GM12892 (cell line): ENCODE data around the gene CCDC152.

Experiments used
- POLR2A ChIP-seq: IDR thresholded peaks from 2 replicates; pipeline ENCODE4 v1.6.1; 2011; ENCODE audit warnings: low read depth, low read length, control low read depth
- POLR2AphosphoS5 ChIP-seq: IDR thresholded peaks from 2 replicates; pipeline ENCODE4 v1.6.1; 2011; ENCODE audit warnings: low read depth, low read length, control low read depth
- TAF1 ChIP-seq: IDR thresholded peaks from 2 replicates; pipeline ENCODE4 v1.6.1; 2011; ENCODE audit warnings: low read depth, mild to moderate bottlenecking, control low read depth, low read length, borderline replicate concordance

DNA sequence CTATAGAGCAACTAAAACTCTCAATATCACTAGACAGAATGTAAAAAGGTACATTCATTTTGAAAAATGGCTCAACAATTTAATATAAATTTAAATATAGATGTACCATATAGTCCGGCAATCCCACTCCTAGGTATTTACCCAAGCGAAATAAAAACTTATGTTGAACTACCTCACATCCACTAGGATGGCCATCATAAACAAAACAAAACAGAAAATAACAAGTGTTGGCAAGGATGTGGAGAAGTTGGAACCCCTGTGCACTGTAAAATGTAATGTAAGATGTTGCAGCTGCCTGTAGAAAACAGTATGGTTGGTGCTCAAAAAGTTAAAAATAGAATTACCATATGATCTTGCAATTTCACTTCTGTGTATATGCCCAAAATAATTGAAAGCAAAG, 91.9 kb downstream of the CCDC152 start:
- TF ChIP-seq TAF1 (no peak), POLR2A (no peak), POLR2AphosphoS5 (no peak)
